MM.1S (cell line): ENCODE data around the gene TAB2.
A peak's percentile ranks its signal among the peaks of the same experiment; 100 is the strongest.

Experiments
- DNase-seq: peaks from one replicate; pipeline ENCODE4 v3.0.0-alpha.2; 2015
- H2AFZ ChIP-seq: fragments of 300-600 bp; sonication (generic); 2 replicates; pipeline ENCODE4 v1.6.0; 2016; ENCODE audit warnings: antibody characterized with exemption, low read length
- H3F3A ChIP-seq: fragments of 300-600 bp; sonication (generic); 2 replicates; pipeline ENCODE4 v1.6.1; 2016; ENCODE audit warnings: mild to moderate bottlenecking, antibody characterized with exemption, low read length, moderate library complexity, mixed read lengths; ENCODE audit not compliant: insufficient read depth
- H3K27ac ChIP-seq: fragments of 300-600 bp; sonication (generic); 2 replicates; pipeline ENCODE4 v1.5.1; 2016; ENCODE audit warnings: mild to moderate bottlenecking, low read length
- H3K27me3 ChIP-seq: fragments of 300-600 bp; sonication (generic); replicated peaks from 2 replicates; pipeline ENCODE4 v1.6.0; 2016; ENCODE audit warnings: low read length; ENCODE audit not compliant: insufficient read depth
- H3K36me3 ChIP-seq: fragments of 300-600 bp; sonication (generic); replicated peaks from 2 replicates; pipeline ENCODE4 v1.6.1; 2016; ENCODE audit warnings: mild to moderate bottlenecking, low read length, mixed read lengths; ENCODE audit not compliant: insufficient read depth
- H3K4me1 ChIP-seq: fragments of 300-600 bp; sonication (generic); 2 replicates; pipeline ENCODE4 v1.6.1; 2016; ENCODE audit warnings: low read length, mixed read lengths
- H3K4me2 ChIP-seq: fragments of 300-600 bp; sonication (generic); 2 replicates; pipeline ENCODE4 v1.6.0; 2016; ENCODE audit warnings: low read depth, low read length
- H3K4me3 ChIP-seq: fragments of 300-600 bp; sonication (generic); 2 replicates; pipeline ENCODE4 v1.5.1; 2016; ENCODE audit warnings: low read length, mixed read lengths
- H3K79me2 ChIP-seq: fragments of 300-600 bp; sonication (generic); 2 replicates; pipeline ENCODE4 v1.6.1; 2016; ENCODE audit warnings: mixed run types, low read length, mixed read lengths
- H3K9ac ChIP-seq: fragments of 300-600 bp; sonication (generic); 2 replicates; pipeline ENCODE4 v1.6.1; 2016; ENCODE audit warnings: low read length, mixed read lengths
- H3K9me2 ChIP-seq: fragments of 300-600 bp; sonication (generic); replicated peaks from 2 replicates; pipeline ENCODE4 v1.6.1; 2016; ENCODE audit warnings: mild to moderate bottlenecking, low read length, mixed read lengths; ENCODE audit not compliant: insufficient read depth
- H3K9me3 ChIP-seq: fragments of 300-600 bp; sonication (generic); replicated peaks from 2 replicates; pipeline ENCODE4 v1.6.1; 2016; ENCODE audit warnings: mild to moderate bottlenecking, low read length, mixed read lengths; ENCODE audit not compliant: insufficient read depth
- H4K20me1 ChIP-seq: fragments of 300-600 bp; sonication (generic); 2 replicates; pipeline ENCODE4 v1.6.1; 2016; ENCODE audit warnings: mild to moderate bottlenecking, low read length, moderate library complexity, mixed read lengths; ENCODE audit not compliant: insufficient read depth
- CTCF ChIP-seq: fragments of 300-600 bp; sonication (generic); IDR thresholded peaks from 2 replicates; pipeline ENCODE4 v1.5.1; 2016; ENCODE audit warnings: antibody characterized with exemption, low read length, mixed read lengths
- EZH2 ChIP-seq: fragments of 300-600 bp; sonication (generic); optimal IDR thresholded peaks from 2 replicates; pipeline ENCODE3; 2017; ENCODE audit warnings: low read depth, mild to moderate bottlenecking, antibody characterized with exemption, low read length, mixed read lengths
- EZH2phosphoT487 ChIP-seq: fragments of 300-600 bp; sonication (generic); IDR thresholded peaks from 2 replicates; pipeline ENCODE4 v1.6.1; 2018; ENCODE audit warnings: antibody characterized with exemption, low read length

TAB2 gene

GRCh38 chr6:149428606-149429005 is 111.1 kb downstream of the TAB2 start:
- Histone ChIP-seq H2AFZ (no peak overlapping the region), H3K4me2 (no peak overlapping the region), H3K9ac (no peak overlapping the region), H3K4me3 (no peak overlapping the region), H3K4me1 (peaks cover 5% of the 10 kb centered on the region), H3K36me3 (no peaks in the 10 kb centered on the region), H3K27ac (no peak overlapping the region), H3K9me3 (no peaks in the 10 kb centered on the region), H3F3A (no peaks in the 10 kb centered on the region), H4K20me1 (no peaks in the 10 kb centered on the region), H3K9me2 (no peaks in the 10 kb centered on the region), H3K27me3 (no peaks in the 10 kb centered on the region), H3K79me2 (no peaks in the 10 kb centered on the region)
- no peak for DNase-seq
- no peak for TF ChIP-seq EZH2phosphoT487
- no peak for TF ChIP-seq EZH2
- no peak for TF ChIP-seq CTCF

GRCh38 chr6:149429427-149430360 is 112.2 kb downstream of the TAB2 start:
- Histone ChIP-seq H3K9me2 (no peaks in the 10 kb centered on the region), H3K79me2 (no peaks in the 10 kb centered on the region), H2AFZ (no peak overlapping the region), H3K4me3 (no peak overlapping the region), H3K36me3 (no peaks in the 10 kb centered on the region), H3K4me1 (no peaks in the 10 kb centered on the region), H4K20me1 (no peaks in the 10 kb centered on the region), H3K27me3 (no peaks in the 10 kb centered on the region), H3F3A (no peaks in the 10 kb centered on the region), H3K9me3 (no peaks in the 10 kb centered on the region), H3K9ac (no peak overlapping the region), H3K4me2 (no peak overlapping the region), H3K27ac (no peak overlapping the region)
- no peak for DNase-seq
- TF ChIP-seq EZH2 (no peak), CTCF (no peak), EZH2phosphoT487 (no peak)

- H3K4me2 ChIP-seq = peak overlapping the region; percentile 41; the same call in 1 of the 2 replicates
- no peaks in the 10 kb centered on the region for H3K9me3 ChIP-seq
- no peak overlapping the region for H3K27ac ChIP-seq
- H3K36me3 ChIP-seq = no peaks in the 10 kb centered on the region
- no peak overlapping the region for H3K4me3 ChIP-seq
- TF ChIP-seq CTCF = peak; percentile 72
- no peak for TF ChIP-seq EZH2
- no peak for TF ChIP-seq EZH2phosphoT487
- no peaks in the 10 kb centered on the region for H3K79me2 ChIP-seq
- DNase-seq = peak; percentile 42
- no peaks in the 10 kb centered on the region for H3F3A ChIP-seq
- H3K9ac ChIP-seq = no peak overlapping the region
- H2AFZ ChIP-seq = no peak overlapping the region
- no peaks in the 10 kb centered on the region for H3K27me3 ChIP-seq
- no peaks in the 10 kb centered on the region for H4K20me1 ChIP-seq
- H3K4me1 ChIP-seq = no peaks in the 10 kb centered on the region
- H3K9me2 ChIP-seq = no peaks in the 10 kb centered on the region
Observed at GRCh38 chr6:149431905-149432775, 114.6 kb downstream of the TAB2 start.
